ENCODE data around the gene PPRC1. TPM values are rescaled to one million over a fixed set of nuclear protein-coding genes. Genes with fewer than 3 reads are reported as not detected.

PPRC1 gene
- total and polyA plus RNA-seq, 3 donors from 2014 or later, result 27.0 to 49.1 (median 38.7) TPM

DNA sequence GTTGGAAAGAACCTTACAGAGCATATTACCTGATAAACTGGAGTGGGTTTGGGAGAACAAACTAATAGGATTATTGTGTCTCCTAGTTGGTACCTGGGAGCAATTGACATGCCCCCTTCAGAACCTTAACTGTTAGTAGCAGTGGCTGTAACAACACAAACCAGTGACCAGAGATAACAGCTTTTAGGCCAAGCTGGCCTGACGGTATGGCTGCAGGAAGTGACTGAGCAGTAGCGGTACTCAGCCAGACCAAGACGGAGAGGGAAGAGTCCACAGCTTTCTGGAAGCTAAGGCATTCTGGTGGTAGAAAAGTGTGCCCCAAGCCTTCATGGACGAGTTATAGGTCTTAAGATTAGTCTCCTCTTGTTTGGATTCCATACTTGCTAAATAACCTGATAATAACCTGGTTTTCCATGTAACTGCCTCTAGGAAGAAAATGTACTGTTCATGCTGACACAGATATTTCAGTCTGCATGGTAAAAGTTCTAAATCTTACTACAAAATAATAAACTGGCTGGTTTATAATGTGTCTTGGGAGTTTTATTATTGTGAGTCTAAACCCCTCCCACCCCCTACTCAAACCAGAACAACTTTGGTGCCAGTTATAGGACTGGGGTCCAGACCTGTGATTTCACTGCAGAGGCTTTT lies 30.6 kb downstream of the PPRC1 start:
- Histone ChIP-seq H3K36me3 (ENCODE audit: low read depth, missing control alignments) (no peaks in the 10 kb centered on the region), H3K27me3 (no peaks in the 10 kb centered on the region), H3K27ac (no peak overlapping the region), H3K9me3 (no peaks in the 10 kb centered on the region), H3K4me1 (no peaks in the 10 kb centered on the region), H3K4me3 (no peak overlapping the region)
- intact Hi-C loops (cut with DNase I; ENCODE audit: low total_unique reads), result no loop called here
- no peak for DNase-seq
- TF ChIP-seq CTCF (IDR thresholded peaks at IDR 0.05), result no peak
- TF ChIP-seq POLR2A (IDR thresholded peaks at IDR 0.05), result no peak
- 67 to 73% methylated on average over 4 of the region's 4 CpGs for WGBS, 2 donors

DNA sequence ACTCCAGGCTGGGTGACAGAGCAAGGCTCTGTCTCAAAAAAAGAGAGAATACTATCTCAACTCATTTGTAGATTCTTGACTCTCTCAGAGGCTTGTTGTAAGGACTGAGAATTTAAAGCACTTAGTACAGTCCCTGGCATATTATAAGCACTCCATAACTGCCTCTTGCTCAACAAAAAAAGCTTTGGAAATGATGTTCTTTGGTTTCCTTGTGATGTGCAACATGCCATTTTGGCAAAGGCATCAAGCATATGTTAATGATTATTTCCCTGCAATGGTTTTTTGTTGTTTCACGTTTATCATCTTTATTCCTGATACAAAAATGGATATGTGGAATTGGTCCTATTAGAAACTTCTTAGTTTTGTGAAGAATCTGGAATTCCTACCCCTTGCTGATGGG lies 35.0 kb downstream of the PPRC1 start:
- Histone ChIP-seq H3K4me1 (no peaks in the 10 kb centered on the region), H3K4me3 (no peak overlapping the region), H3K36me3 (ENCODE audit: low read depth, missing control alignments) (no peaks in the 10 kb centered on the region), H3K27me3 (no peaks in the 10 kb centered on the region), H3K9me3 (no peaks in the 10 kb centered on the region), H3K27ac (no peak overlapping the region)
- intact Hi-C loops (cut with DNase I; ENCODE audit: low total_unique reads), result no loop called here
- DNase-seq, result no peak
- TF ChIP-seq POLR2A (IDR thresholded peaks at IDR 0.05), result no peak
- TF ChIP-seq CTCF (IDR thresholded peaks at IDR 0.05), result no peak
- WGBS, 2 donors, result 46 to 50% methylated on average over 1 of the region's 1 CpG

DNA sequence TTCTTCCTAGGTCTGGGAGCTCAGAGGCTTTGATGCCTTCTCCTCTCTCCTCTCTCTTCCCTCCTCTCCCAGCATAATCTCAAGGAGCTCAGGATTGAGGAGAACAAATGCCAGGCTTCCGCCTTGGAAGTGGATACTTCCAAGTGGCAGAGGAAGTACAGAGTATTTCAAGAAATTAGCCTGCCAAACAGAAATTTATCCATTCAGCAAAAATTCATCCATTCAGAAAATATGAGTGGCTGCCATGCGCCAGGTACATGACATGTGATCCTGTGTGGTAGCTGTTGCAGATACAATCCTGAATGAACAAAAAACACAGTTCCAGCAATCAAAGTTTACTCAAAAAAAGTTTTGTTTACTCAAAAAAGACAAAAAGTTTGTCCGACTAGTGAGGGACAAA lies 37.8 kb downstream of the PPRC1 start:
- Histone ChIP-seq H3K27ac (no peak overlapping the region), H3K27me3 (no peaks in the 10 kb centered on the region), H3K9me3 (no peaks in the 10 kb centered on the region), H3K36me3 (ENCODE audit: low read depth, missing control alignments) (no peaks in the 10 kb centered on the region), H3K4me3 (no peak overlapping the region), H3K4me1 (no peaks in the 10 kb centered on the region)
- intact Hi-C loops (cut with DNase I; ENCODE audit: low total_unique reads), result no loop called here
- 41 to 84% methylated on average over 3 of the region's 3 CpGs for WGBS, 2 donors
- no peak for DNase-seq
- TF ChIP-seq POLR2A (IDR thresholded peaks at IDR 0.05), result no peak
- TF ChIP-seq CTCF (IDR thresholded peaks at IDR 0.05), result no peak

DNA sequence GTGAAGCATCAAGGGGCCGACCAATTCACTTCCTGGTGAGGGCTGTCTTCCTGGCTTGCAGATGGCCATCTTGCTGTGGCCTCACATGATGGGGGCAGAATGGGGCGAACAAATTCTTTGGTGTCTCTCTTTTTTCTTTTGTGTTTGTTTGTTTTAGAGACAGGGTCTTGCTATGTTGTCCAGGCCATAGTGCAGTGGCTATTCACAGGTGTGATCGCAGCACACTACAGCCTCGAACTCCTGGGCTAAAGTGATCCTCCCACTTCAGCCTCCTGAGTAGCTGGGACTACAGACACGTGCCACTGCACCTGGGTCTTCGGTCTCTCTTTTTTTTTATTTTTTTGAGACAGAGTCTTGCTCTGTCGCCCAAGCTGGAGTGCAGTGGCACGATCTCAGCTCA lies 39.4 kb downstream of the PPRC1 start:
- DNase-seq, result no peak
- H3K36me3 ChIP-seq (ENCODE audit: low read depth, missing control alignments), result no peaks in the 10 kb centered on the region
- TF ChIP-seq POLR2A (IDR thresholded peaks at IDR 0.05) (no peak), CTCF (IDR thresholded peaks at IDR 0.05) (no peak)
- 77 to 88% methylated on average over 8 of the region's 8 CpGs for WGBS, 2 donors
- no peak overlapping the region for H3K4me3 ChIP-seq
- no peaks in the 10 kb centered on the region for H3K27me3 ChIP-seq
- no peak overlapping the region for H3K27ac ChIP-seq
- intact Hi-C loops (cut with DNase I; ENCODE audit: low total_unique reads), result no loop called here
- no peaks in the 10 kb centered on the region for H3K9me3 ChIP-seq
- H3K4me1 ChIP-seq, result no peaks in the 10 kb centered on the region

DNA sequence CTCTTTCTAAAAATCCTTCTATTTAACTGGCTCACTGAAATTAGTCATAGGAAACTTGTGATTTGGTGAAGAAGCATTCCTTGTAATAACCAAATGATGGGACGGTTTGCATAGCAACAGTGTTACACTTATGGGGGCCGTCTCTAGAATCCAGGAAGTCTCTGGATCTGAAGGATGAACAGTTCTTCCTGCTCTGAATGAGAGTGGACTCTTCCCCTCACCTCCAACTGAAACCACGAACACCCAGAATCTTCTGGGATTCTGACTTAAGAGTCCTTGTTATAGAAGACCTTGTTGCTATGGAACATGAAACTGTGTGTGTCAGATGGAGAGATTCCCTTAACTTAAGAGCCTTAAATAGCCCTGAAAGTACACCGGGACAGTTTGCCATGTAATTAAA lies 42.6 kb downstream of the PPRC1 start:
- H3K4me1 ChIP-seq, result no peaks in the 10 kb centered on the region
- intact Hi-C loops (cut with DNase I; ENCODE audit: low total_unique reads), result no loop called here
- H3K27me3 ChIP-seq, result no peaks in the 10 kb centered on the region
- TF ChIP-seq CTCF (IDR thresholded peaks at IDR 0.05) (no peak), POLR2A (IDR thresholded peaks at IDR 0.05) (no peak)
- no peak for DNase-seq
- WGBS, 2 donors, result 22 to 35% methylated on average over 4 of the region's 4 CpGs
- no peak overlapping the region for H3K27ac ChIP-seq
- H3K9me3 ChIP-seq, result no peaks in the 10 kb centered on the region
- no peaks in the 10 kb centered on the region for H3K36me3 ChIP-seq (ENCODE audit: low read depth, missing control alignments)
- no peak overlapping the region for H3K4me3 ChIP-seq

All from testis (tissue), 3 donors.